CD4-positive, alpha-beta T cell (primary cell): ENCODE results near the gene RIPOR3. TPM values are rescaled to one million over a fixed set of nuclear protein-coding genes. Genes with fewer than 3 reads are reported as not detected.

ENCODE experiments used
- ATAC-seq: fragments of 200-7000 bp; cut with Tn5 transposase; one replicate; pipeline ENCODE4 v1.10.0; 2022; ENCODE audit warnings: mild to moderate bottlenecking; ENCODE audit not compliant: poor library complexity
- CTCF ChIA-PET: fragments of 350-600 bp; sonication (Branson Sonifier 250); formaldehyde crosslinking; loops from one replicate; lab custom pipeline; 2021; ENCODE audit warnings: antibody characterized with exemption, inconsistent platforms; lab: Charles Lee
- POLR2A ChIA-PET: fragments of 350-600 bp; sonication (Branson Sonifier 250); formaldehyde crosslinking; loops from one replicate; lab custom pipeline; 2021; ENCODE audit warnings: antibody characterized with exemption, inconsistent platforms; lab: Charles Lee
- DNase-seq, 14 experiments: peaks; one replicate each; pipeline ENCODE4 v3.0.0-alpha.2; 2013 to 2020; ENCODE audit warnings: mixed read lengths in 2 of 14
- H3K27ac ChIP-seq, 2 donors: one replicate each; pipeline versions ENCODE4 v1.5.1 to v1.7.0; 2013; ENCODE audit warnings: low read length in 2 of 2, low read depth in 1 of 2, mild to moderate bottlenecking in 1 of 2
- H3K27me3 ChIP-seq, 2 experiments: 1 replicate in 1 of 2; 2 replicates in 1 of 2; pipeline versions ENCODE4 v1.6.1 to v1.7.0; 2013; ENCODE audit warnings: low read length in 2 of 2, control low read depth in 1 of 2, mild to moderate bottlenecking in 1 of 2, moderate library complexity in 1 of 2; ENCODE audit not compliant: insufficient read depth in 2 of 2, control insufficient read depth in 1 of 2
- H3K36me3 ChIP-seq: one replicate; pipeline ENCODE4 v1.6.1; 2013; ENCODE audit warnings: low read length, control low read depth; ENCODE audit not compliant: insufficient read depth
- H3K4me1 ChIP-seq: one replicate; pipeline ENCODE4 v1.6.1; 2013; ENCODE audit warnings: low read length, control low read depth; ENCODE audit not compliant: insufficient read depth
- H3K4me3 ChIP-seq: one replicate; pipeline ENCODE4 v1.5.1; 2013; ENCODE audit warnings: mild to moderate bottlenecking, low read length, moderate library complexity
- H3K9me3 ChIP-seq, 2 experiments: 1 replicate in 1 of 2; 2 replicates in 1 of 2; pipeline versions ENCODE4 v1.6.1 to v1.7.0; 2013; ENCODE audit warnings: low read length in 2 of 2, mild to moderate bottlenecking in 2 of 2, control low read depth in 1 of 2, moderate library complexity in 1 of 2; ENCODE audit not compliant: control insufficient read depth in 1 of 2, insufficient read depth in 1 of 2
- H3K27ac Mint-ChIP-seq: one replicate; pipeline ENCODE4 v1.8.0; 2020; ENCODE audit warnings: mixed read lengths
- H3K27me3 Mint-ChIP-seq: one replicate; pipeline ENCODE4 v1.8.0; 2021; ENCODE audit warnings: mixed read lengths
- H3K36me3 Mint-ChIP-seq: one replicate; pipeline ENCODE4 v1.8.0; 2021; ENCODE audit warnings: low read depth, mixed read lengths
- H3K4me1 Mint-ChIP-seq: one replicate; pipeline ENCODE4 v1.8.0; 2021; ENCODE audit warnings: low read depth, mixed read lengths
- H3K4me3 Mint-ChIP-seq: one replicate; pipeline ENCODE4 v1.8.0; 2020; ENCODE audit warnings: mild to moderate bottlenecking, mixed read lengths
- H3K9me3 Mint-ChIP-seq: one replicate; pipeline ENCODE4 v1.8.0; 2020; ENCODE audit warnings: mixed read lengths
- CTCF ChIP-seq: fragments of 200-600 bp; IDR thresholded peaks from one replicate; pipeline ENCODE4 v1.8.0; 2022; ENCODE audit warnings: antibody characterized with exemption, mild to moderate bottlenecking
- intact Hi-C, 2 experiments: fragments of 100-400 bp; cut with DNase I in 1 of 2; cut with micrococcal nuclease in 1 of 2; formaldehyde crosslinking; loops; one replicate each; pipeline versions ENCODE4 v1.15.1 to v1.9.0; 2023 to 2025; cut with DNase I, micrococcal nuclease
- total RNA-seq, 174 experiments: library from RNA in 2 of 174; stranded (reverse) in 2 of 174; gene quantifications; one replicate each; pipeline ENCODE4 v1.2.3 and lab custom pipeline; 2021 to 2026

The RIPOR3 gene
- total RNA-seq, 2 experiments from 2014 or later = not detected

DNA sequence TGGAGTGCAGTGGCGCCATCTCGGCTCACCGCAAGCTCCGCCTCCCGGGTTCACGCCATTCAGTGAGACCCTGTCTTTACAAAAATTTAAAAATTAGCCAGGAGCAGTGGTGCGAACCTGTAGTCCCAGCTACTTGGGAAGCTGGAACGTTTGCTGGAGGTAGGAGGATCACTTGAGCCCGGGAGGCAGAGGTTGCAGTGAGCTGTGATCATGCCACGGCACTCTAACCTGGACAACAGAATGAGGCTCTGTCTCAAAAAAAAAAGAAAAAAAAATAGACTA, 34.3 kb upstream of the RIPOR3 start:
- H3K9me3 Mint-ChIP-seq = no peaks in the 10 kb centered on the region
- no peak overlapping the region for H3K27ac Mint-ChIP-seq
- no peaks in the 10 kb centered on the region for H3K4me1 Mint-ChIP-seq
- POLR2A ChIA-PET = no interaction called here
- TF ChIP-seq CTCF = no peak
- H3K9me3 ChIP-seq = no peaks in the 10 kb centered on the region
- intact Hi-C loops = no loop called here
- peaks cover 6% of the 10 kb centered on the region for H3K4me1 ChIP-seq
- peaks cover 0 to 2% of the 10 kb centered on the region in 2 experiments for H3K27me3 ChIP-seq
- ATAC-seq (no peak), DNase-seq (no peak)
- no peaks in the 10 kb centered on the region for H3K36me3 ChIP-seq
- no peak overlapping the region for H3K4me3 Mint-ChIP-seq
- H3K27me3 Mint-ChIP-seq = no peaks in the 10 kb centered on the region
- H3K36me3 Mint-ChIP-seq = no peaks in the 10 kb centered on the region
- no peak overlapping the region for H3K27ac ChIP-seq
- CTCF ChIA-PET = no interaction called here
- H3K4me3 ChIP-seq = no peak overlapping the region

- Histone ChIP-seq H3K27ac (no peak overlapping the region), H3K4me3 (no peak overlapping the region), H3K36me3 (no peaks in the 10 kb centered on the region), H3K9me3 (no peaks in the 10 kb centered on the region), H3K4me1 (peaks cover under 1% of the 10 kb centered on the region), H3K27me3 (peaks cover 0 to 2% of the 10 kb centered on the region in 2 experiments)
- H3K9me3 Mint-ChIP-seq = no peaks in the 10 kb centered on the region
- no peaks in the 10 kb centered on the region for H3K36me3 Mint-ChIP-seq
- ChIA-PET POLR2A (no interaction called here), CTCF (interaction anchor here (0.8 kb wide), 1 partner anchor 69 kb away, joined by 3 read pairs; no protein-coding TSS in a partner anchor)
- H3K4me1 Mint-ChIP-seq = no peaks in the 10 kb centered on the region
- ATAC-seq = no peak
- no peaks in the 10 kb centered on the region for H3K27me3 Mint-ChIP-seq
- intact Hi-C loops = no loop called here
- no peak for TF ChIP-seq CTCF
- H3K27ac Mint-ChIP-seq = no peak overlapping the region
- peak in 1 of 14 experiments; percentile 8 for DNase-seq
- H3K4me3 Mint-ChIP-seq = no peak overlapping the region
Measured at GRCh38 chr20:50724851-50725723, 33.7 kb upstream of the RIPOR3 start.

- Mint-ChIP-seq H3K27me3 (no peaks in the 10 kb centered on the region), H3K27ac (no peak overlapping the region), H3K4me1 (no peaks in the 10 kb centered on the region), H3K9me3 (no peaks in the 10 kb centered on the region), H3K4me3 (no peak overlapping the region), H3K36me3 (no peaks in the 10 kb centered on the region)
- ChIA-PET CTCF (interaction anchor here (0.8 kb wide), 1 partner anchor 70 kb away, joined by 3 read pairs; no protein-coding TSS in a partner anchor), POLR2A (no interaction called here)
- DNase-seq (no peak), ATAC-seq (no peak)
- intact Hi-C loops = no loop called here
- TF ChIP-seq CTCF = no peak
- Histone ChIP-seq H3K27ac (no peak overlapping the region), H3K36me3 (no peaks in the 10 kb centered on the region), H3K4me3 (no peak overlapping the region), H3K9me3 (no peaks in the 10 kb centered on the region), H3K4me1 (no peaks in the 10 kb centered on the region), H3K27me3 (peaks cover 0 to 2% of the 10 kb centered on the region in 2 experiments)
Measured at GRCh38 chr20:50724112-50724725, 32.9 kb upstream of the RIPOR3 start.
